ENCODE measurements around the gene HEBP1. TPM values are rescaled to one million over a fixed set of nuclear protein-coding genes. Genes with fewer than 3 reads are reported as not detected.

The HEBP1 gene
- total RNA-seq, 4 donors from 2014 or later: 65.4 to 80.1 (median 71.7) TPM

DNA sequence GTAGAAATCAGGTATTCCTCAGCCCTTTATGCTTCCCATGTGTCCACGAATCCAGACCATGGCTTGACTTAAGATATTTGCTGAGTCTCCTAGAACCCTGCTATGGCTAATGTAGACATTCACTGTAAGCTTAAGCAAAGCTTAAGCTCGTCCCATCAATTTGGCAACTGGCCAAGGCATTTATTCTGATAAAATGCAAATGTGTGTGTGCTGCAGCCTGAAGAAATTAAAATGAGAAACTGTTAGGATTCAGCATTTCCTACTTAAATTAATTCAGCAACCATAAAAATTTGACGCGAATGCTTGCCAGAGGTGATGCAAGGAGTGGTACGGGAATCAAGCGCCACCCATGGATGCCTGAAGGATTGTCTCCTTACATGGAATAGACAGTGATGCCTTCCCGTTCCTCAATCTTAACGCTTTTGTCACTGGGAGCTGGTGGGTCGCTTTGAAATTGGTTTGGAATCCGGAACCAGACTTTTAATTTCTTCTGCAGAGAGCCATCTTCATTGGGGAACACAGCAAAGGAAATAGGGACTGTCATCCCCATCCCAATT, 13.2 kb downstream of the HEBP1 start:
- TF ChIP-seq, protein P1, sequence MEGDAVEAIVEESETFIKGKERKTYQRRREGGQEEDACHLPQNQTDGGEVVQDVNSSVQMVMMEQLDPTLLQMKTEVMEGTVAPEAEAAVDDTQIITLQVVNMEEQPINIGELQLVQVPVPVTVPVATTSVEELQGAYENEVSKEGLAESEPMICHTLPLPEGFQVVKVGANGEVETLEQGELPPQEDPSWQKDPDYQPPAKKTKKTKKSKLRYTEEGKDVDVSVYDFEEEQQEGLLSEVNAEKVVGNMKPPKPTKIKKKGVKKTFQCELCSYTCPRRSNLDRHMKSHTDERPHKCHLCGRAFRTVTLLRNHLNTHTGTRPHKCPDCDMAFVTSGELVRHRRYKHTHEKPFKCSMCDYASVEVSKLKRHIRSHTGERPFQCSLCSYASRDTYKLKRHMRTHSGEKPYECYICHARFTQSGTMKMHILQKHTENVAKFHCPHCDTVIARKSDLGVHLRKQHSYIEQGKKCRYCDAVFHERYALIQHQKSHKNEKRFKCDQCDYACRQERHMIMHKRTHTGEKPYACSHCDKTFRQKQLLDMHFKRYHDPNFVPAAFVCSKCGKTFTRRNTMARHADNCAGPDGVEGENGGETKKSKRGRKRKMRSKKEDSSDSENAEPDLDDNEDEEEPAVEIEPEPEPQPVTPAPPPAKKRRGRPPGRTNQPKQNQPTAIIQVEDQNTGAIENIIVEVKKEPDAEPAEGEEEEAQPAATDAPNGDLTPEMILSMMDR (IDR thresholded peaks at IDR 0.05; ENCODE audit: low read depth): no peak

DNA sequence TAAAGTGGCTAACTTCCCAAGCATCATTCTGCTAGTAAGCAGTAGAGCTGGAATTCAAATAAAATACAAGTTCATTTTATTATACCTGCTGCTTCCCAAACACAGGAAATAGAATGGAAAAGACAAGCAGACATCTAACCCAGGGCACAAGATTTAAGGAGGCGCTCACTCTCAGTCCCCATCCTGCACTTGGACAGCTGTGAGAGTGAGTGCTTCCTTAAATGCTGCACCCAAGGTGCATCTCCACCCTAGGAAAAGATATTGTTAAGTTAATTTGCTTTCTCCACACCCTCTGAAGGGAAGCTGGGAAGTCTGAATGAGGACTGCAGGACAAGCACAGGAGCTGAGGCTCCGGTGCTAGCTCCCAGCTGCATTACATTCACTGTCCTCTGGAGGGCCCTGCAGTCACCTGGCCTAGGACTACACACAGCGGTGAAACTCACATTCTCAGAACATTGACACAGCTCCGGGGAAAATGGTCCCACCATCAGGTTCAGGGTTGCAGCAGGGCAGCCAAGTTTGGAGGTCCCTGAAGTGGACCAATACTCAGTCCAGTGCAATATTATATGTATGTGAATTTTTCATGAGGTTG, 14.2 kb downstream of the HEBP1 start:
- TF ChIP-seq, protein P1 (IDR thresholded peaks at IDR 0.05; ENCODE audit: low read depth): no peak

DNA sequence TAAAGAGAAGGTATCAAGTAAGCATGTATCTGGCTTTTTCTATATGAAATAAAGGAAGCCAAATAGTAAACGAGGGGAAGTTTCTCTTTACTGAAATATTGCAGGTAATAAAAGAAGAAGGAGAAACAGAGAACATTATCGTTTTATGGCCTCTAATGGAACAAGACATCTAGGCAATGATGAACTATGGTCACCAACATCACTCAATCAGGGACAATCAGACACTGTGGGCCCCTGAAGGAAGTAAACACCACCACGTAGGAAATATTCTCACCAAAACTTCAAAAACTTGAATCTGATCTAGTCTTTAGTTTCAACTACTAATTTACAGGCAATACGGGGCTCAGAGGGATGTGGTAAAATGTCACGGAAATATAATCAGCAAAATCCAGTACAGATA, 15.9 kb downstream of the HEBP1 start:
- TF ChIP-seq, protein P1 (IDR thresholded peaks at IDR 0.05; ENCODE audit: low read depth): no peak

DNA sequence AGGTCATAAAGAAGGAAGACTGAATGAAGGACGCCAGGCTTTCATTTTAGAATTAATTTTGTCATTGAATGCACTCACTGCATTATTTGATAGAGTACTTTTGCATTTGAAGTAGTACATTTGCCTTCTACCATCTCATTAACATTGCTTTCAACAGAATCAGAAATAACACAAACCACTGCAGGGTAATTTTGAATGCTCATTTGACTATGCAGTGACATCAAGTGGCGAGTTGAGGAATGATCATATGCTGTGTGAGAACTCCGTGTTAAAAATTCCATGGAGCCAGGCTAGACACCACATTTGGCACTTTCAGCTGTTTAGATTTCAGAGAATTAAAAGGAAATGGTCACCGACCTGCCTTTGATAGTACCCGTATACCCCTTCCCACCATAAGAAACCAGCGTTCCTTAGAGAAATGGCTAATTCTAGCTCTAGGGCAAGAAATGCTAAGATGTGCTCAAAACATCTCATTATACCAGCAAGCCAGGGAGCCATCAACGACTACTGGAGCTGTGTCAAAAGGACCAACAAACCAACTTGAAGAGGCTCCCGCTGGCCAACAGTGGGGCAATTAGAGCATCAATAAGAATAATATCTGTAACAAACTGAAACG, 16.5 kb downstream of the HEBP1 start:
- TF ChIP-seq, protein P1 (IDR thresholded peaks at IDR 0.05; ENCODE audit: low read depth): no peak

DNA sequence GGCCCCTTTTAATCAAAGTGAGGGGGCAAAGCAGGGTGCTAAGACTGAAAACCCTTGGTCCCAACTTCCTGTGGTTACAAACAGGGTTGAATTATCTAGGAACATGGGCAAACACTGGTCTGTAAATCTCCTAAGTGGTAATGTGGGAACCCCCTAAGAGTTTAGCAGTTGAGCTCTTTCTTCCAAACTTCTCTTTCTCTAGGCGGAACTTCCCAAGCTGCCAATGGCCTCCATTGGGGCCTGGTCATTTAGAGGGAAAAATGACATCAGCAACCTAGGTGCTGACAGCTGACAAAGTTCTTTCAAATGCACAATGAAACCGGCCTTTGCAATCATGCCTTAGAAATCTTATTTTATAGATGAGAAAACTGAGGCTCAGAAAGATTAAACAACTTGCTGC, 17.7 kb downstream of the HEBP1 start:
- TF ChIP-seq, protein P1 (IDR thresholded peaks at IDR 0.05; ENCODE audit: low read depth): no peak

DNA sequence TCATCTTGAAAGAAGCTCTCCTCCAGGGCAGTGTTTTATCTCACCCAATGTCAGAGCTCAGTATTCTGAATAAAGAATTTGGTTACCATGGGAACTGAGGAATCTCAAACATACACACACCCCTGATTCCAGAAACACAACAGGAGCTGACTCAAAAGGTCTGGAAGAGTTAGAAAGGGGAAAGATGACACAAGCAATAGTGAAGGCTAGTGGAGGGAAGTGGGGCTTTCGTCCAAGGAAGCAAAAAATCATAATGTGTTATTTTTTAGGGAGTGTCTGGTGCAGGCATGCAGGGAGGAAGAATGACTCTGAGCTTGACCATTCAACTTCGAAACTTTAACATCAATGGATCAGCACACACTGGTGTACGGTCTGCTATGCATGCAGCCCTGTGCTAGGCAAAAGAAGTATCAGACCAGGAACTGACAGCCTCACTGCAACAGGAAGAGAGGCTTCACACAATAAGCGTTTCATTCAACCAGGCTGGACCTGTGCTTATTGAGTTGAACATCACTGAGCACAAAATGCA, 20.3 kb downstream of the HEBP1 start:
- TF ChIP-seq, protein P1 (IDR thresholded peaks at IDR 0.05; ENCODE audit: low read depth): no peak

DNA sequence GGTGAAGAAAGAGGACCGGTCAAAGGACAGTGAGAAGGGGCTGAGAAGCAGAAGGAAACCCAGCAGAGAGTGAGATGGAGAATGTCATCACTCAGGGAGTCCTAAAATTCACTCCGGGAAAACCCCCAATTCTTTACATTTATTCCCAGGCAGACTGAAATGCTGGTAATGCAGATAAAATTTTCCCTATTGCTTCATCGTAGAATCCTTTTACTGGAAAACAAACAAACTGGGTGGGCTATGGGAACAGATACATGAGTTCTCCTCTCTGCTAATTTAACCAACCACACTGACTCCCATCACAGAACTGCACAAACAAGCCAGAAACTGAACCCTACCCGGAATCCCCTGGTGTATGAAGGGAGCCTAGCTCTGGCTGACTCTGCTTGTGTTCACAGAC, 20.9 kb downstream of the HEBP1 start:
- TF ChIP-seq, protein P1 (IDR thresholded peaks at IDR 0.05; ENCODE audit: low read depth): no peak

Data from subcutaneous adipose tissue (tissue), 4 donors.